ENCODE results near the gene SRGAP3.
A peak's percentile ranks its signal among the peaks of the same experiment; 100 is the strongest.

The SRGAP3 gene

GRCh38 chr3:9280451-9281219 is 31.2 kb upstream of the SRGAP3 start:
- DNase-seq (ENCODE audit: low spot score) (no peak), ATAC-seq (ENCODE audit: low read depth) (no peak)
- no peaks in the 10 kb centered on the region for H3K4me1 ChIP-seq (ENCODE audit: insufficient read depth, poor library complexity, severe bottlenecking)
- H3K4me3 ChIP-seq (ENCODE audit: severe bottlenecking): no peak overlapping the region
- TF ChIP-seq CTCF (IDR thresholded peaks at IDR 0.05; ENCODE audit: poor library complexity, severe bottlenecking): no peak
- H3K36me3 ChIP-seq (ENCODE audit: low read depth): no peaks in the 10 kb centered on the region
- no peak overlapping the region for H3K27ac ChIP-seq (ENCODE audit: poor library complexity, severe bottlenecking)
- H3K27me3 ChIP-seq (ENCODE audit: insufficient read depth, poor library complexity, severe bottlenecking): no peaks in the 10 kb centered on the region
- H3K9me3 ChIP-seq (ENCODE audit: severe bottlenecking): no peaks in the 10 kb centered on the region

GRCh38 chr3:9279966-9280365 is 30.5 kb upstream of the SRGAP3 start:
- H3K27ac ChIP-seq (ENCODE audit: poor library complexity, severe bottlenecking): no peak overlapping the region
- H3K27me3 ChIP-seq (ENCODE audit: insufficient read depth, poor library complexity, severe bottlenecking): no peaks in the 10 kb centered on the region
- H3K4me3 ChIP-seq (ENCODE audit: severe bottlenecking): no peak overlapping the region
- no peak for ATAC-seq (ENCODE audit: low read depth)
- no peak for TF ChIP-seq CTCF (IDR thresholded peaks at IDR 0.05; ENCODE audit: poor library complexity, severe bottlenecking)
- no peaks in the 10 kb centered on the region for H3K4me1 ChIP-seq (ENCODE audit: insufficient read depth, poor library complexity, severe bottlenecking)
- no peaks in the 10 kb centered on the region for H3K9me3 ChIP-seq (ENCODE audit: severe bottlenecking)
- DNase-seq (ENCODE audit: low spot score): no peak
- no peaks in the 10 kb centered on the region for H3K36me3 ChIP-seq (ENCODE audit: low read depth)

GRCh38 chr3:9278498-9278897 is 29.1 kb upstream of the SRGAP3 start:
- H3K36me3 ChIP-seq (ENCODE audit: low read depth): no peaks in the 10 kb centered on the region
- TF ChIP-seq CTCF (IDR thresholded peaks at IDR 0.05; ENCODE audit: poor library complexity, severe bottlenecking): no peak
- no peak overlapping the region for H3K27ac ChIP-seq (ENCODE audit: poor library complexity, severe bottlenecking)
- DNase-seq (ENCODE audit: low spot score): no peak
- H3K4me1 ChIP-seq (ENCODE audit: insufficient read depth, poor library complexity, severe bottlenecking): no peaks in the 10 kb centered on the region
- no peaks in the 10 kb centered on the region for H3K27me3 ChIP-seq (ENCODE audit: insufficient read depth, poor library complexity, severe bottlenecking)
- no peak overlapping the region for H3K4me3 ChIP-seq (ENCODE audit: severe bottlenecking)
- no peaks in the 10 kb centered on the region for H3K9me3 ChIP-seq (ENCODE audit: severe bottlenecking)
- ATAC-seq (ENCODE audit: low read depth): no peak

- H3K27me3 ChIP-seq (ENCODE audit: insufficient read depth, poor library complexity, severe bottlenecking): no peaks in the 10 kb centered on the region
- ATAC-seq (ENCODE audit: low read depth) (no peak), DNase-seq (ENCODE audit: low spot score) (no peak)
- no peaks in the 10 kb centered on the region for H3K36me3 ChIP-seq (ENCODE audit: low read depth)
- no peaks in the 10 kb centered on the region for H3K4me1 ChIP-seq (ENCODE audit: insufficient read depth, poor library complexity, severe bottlenecking)
- no peaks in the 10 kb centered on the region for H3K9me3 ChIP-seq (ENCODE audit: severe bottlenecking)
- no peak for TF ChIP-seq CTCF (IDR thresholded peaks at IDR 0.05; ENCODE audit: poor library complexity, severe bottlenecking)
- H3K27ac ChIP-seq (ENCODE audit: poor library complexity, severe bottlenecking): no peak overlapping the region
- no peak overlapping the region for H3K4me3 ChIP-seq (ENCODE audit: severe bottlenecking)
Observed at GRCh38 chr3:9278085-9278484, 28.6 kb upstream of the SRGAP3 start.

- ATAC-seq (ENCODE audit: low read depth): peak; percentile 54; the same call in 1 of the 3 replicates
- Histone ChIP-seq H3K4me1 (ENCODE audit: insufficient read depth, poor library complexity, severe bottlenecking) (no peaks in the 10 kb centered on the region), H3K27ac (ENCODE audit: poor library complexity, severe bottlenecking) (peak overlapping the region; percentile 3), H3K9me3 (ENCODE audit: severe bottlenecking) (no peaks in the 10 kb centered on the region), H3K36me3 (ENCODE audit: low read depth) (no peaks in the 10 kb centered on the region), H3K27me3 (ENCODE audit: insufficient read depth, poor library complexity, severe bottlenecking) (no peaks in the 10 kb centered on the region), H3K4me3 (ENCODE audit: severe bottlenecking) (no peak overlapping the region)
- no peak for DNase-seq (ENCODE audit: low spot score)
- no peak for TF ChIP-seq CTCF (IDR thresholded peaks at IDR 0.05; ENCODE audit: poor library complexity, severe bottlenecking)
Observed at GRCh38 chr3:9276761-9277370, 27.4 kb upstream of the SRGAP3 start.
